Neural cell (in vitro differentiated cells): ENCODE results near the gene LPCAT1. TPM values are rescaled to one million over a fixed set of nuclear protein-coding genes. Genes with fewer than 3 reads are reported as not detected.

ENCODE experiments used
- H2AFZ ChIP-seq: fragments of 200-600, 300-800 bp; sonication (generic), shearing (Covaris generic); 2 replicates; pipeline ENCODE4 v1.6.0; 2014; ENCODE audit warnings: low read depth, mild to moderate bottlenecking, antibody characterized with exemption, low read length, moderate library complexity
- H3F3A ChIP-seq: fragments of 200-600 bp; shearing (Covaris generic); 2 replicates; pipeline ENCODE4 v1.6.1; 2016; ENCODE audit warnings: mild to moderate bottlenecking, moderate library complexity, mixed read lengths, antibody characterized with exemption, low read length; ENCODE audit not compliant: insufficient read depth, poor library complexity, severe bottlenecking
- H3K27ac ChIP-seq: fragments of 200-600, 300-800 bp; sonication (generic), shearing (Covaris generic); 2 replicates; pipeline ENCODE4 v1.5.1; 2014; ENCODE audit warnings: mild to moderate bottlenecking, low read length, moderate library complexity
- H3K27me3 ChIP-seq: fragments of 300-800, 200-600 bp; sonication (generic), shearing (Covaris generic); 2 replicates; pipeline ENCODE4 v1.6.0; 2014; ENCODE audit warnings: mild to moderate bottlenecking, low read depth, low read length, moderate library complexity; ENCODE audit not compliant: insufficient read depth
- H3K36me3 ChIP-seq: fragments of 300-800, 200-600 bp; sonication (generic), shearing (Covaris generic); 2 replicates; pipeline ENCODE4 v1.5.1; 2014; ENCODE audit warnings: mild to moderate bottlenecking, antibody characterized with exemption, low read length, moderate library complexity; ENCODE audit not compliant: insufficient read depth
- H3K4me2 ChIP-seq: fragments of 300-800, 200-600 bp; sonication (generic), shearing (Covaris generic); 2 replicates; pipeline ENCODE4 v1.6.0; 2014; ENCODE audit warnings: mild to moderate bottlenecking, low read length
- H3K4me3 ChIP-seq: fragments of 300-800, 200-600 bp; sonication (generic), shearing (Covaris generic); 2 replicates; pipeline ENCODE4 v1.5.1; 2014; ENCODE audit warnings: mild to moderate bottlenecking, low read length, moderate library complexity
- H3K79me2 ChIP-seq: fragments of 200-600 bp; shearing (Covaris generic); replicated peaks from 2 replicates; pipeline ENCODE4 v1.6.0; 2014; ENCODE audit warnings: mild to moderate bottlenecking, low read length, moderate library complexity; ENCODE audit not compliant: insufficient read depth
- H3K9ac ChIP-seq: fragments of 300-800, 200-600 bp; sonication (generic), shearing (Covaris generic); 2 replicates; pipeline ENCODE4 v1.6.1; 2016; ENCODE audit warnings: mild to moderate bottlenecking, low read length, mixed read lengths
- H3K9me2 ChIP-seq: fragments of 200-600 bp; shearing (Covaris generic); 2 replicates; pipeline ENCODE4 v1.6.1; 2016; ENCODE audit warnings: mild to moderate bottlenecking, low read length, mixed read lengths; ENCODE audit not compliant: insufficient read depth
- H3K9me3 ChIP-seq: fragments of 200-600, 300-800 bp; sonication (generic), shearing (Covaris generic); 2 replicates; pipeline ENCODE4 v1.6.1; 2016; ENCODE audit warnings: mild to moderate bottlenecking, mixed run types, low read length, moderate library complexity, mixed read lengths
- H4K20me1 ChIP-seq: fragments of 200-600 bp; shearing (Covaris generic); 2 replicates; pipeline ENCODE4 v1.6.1; 2016; ENCODE audit warnings: mild to moderate bottlenecking, mixed run types; ENCODE audit not compliant: insufficient read depth
- CTCF ChIP-seq: fragments of 450-650 bp; IDR thresholded peaks from 2 replicates; pipeline ENCODE4 v1.5.1; 2014; ENCODE audit warnings: antibody characterized with exemption, mild to moderate bottlenecking, moderate library complexity; ENCODE audit not compliant: poor library complexity, severe bottlenecking
- EP300 ChIP-seq: fragments of 450-650 bp; conservative IDR thresholded peaks from 2 replicates; pipeline ENCODE4 v1.6.1; 2014; ENCODE audit warnings: antibody characterized with exemption, mild to moderate bottlenecking, moderate library complexity; ENCODE audit not compliant: poor library complexity, severe bottlenecking
- EZH2 ChIP-seq: fragments of 200-600, 300-800 bp; shearing (Covaris generic), sonication (generic); IDR thresholded peaks from 2 replicates; pipeline ENCODE4 v1.6.1; 2014; ENCODE audit warnings: antibody characterized with exemption, low read length, borderline replicate concordance, mild to moderate bottlenecking; ENCODE audit not compliant: insufficient read depth, poor library complexity, severe bottlenecking
- MXI1 ChIP-seq: fragments of 450-650 bp; conservative IDR thresholded peaks from 2 replicates; pipeline ENCODE4 v1.6.1; 2014; ENCODE audit warnings: antibody characterized with exemption, mild to moderate bottlenecking; ENCODE audit not compliant: poor library complexity, severe bottlenecking
- POLR2AphosphoS5 ChIP-seq: IDR thresholded peaks from 2 replicates; pipeline ENCODE4 v1.6.1; 2012
- RAD21 ChIP-seq: fragments of 450-650 bp; conservative IDR thresholded peaks from 2 replicates; pipeline ENCODE4 v1.6.1; 2014; ENCODE audit warnings: antibody characterized with exemption, mild to moderate bottlenecking, moderate library complexity
- REST ChIP-seq: IDR thresholded peaks from 2 replicates; pipeline ENCODE4 v1.6.1; 2012; ENCODE audit warnings: borderline replicate concordance
- SMC3 ChIP-seq: fragments of 450-650 bp; conservative IDR thresholded peaks from 2 replicates; pipeline ENCODE4 v1.6.1; 2014; ENCODE audit warnings: antibody characterized with exemption, mild to moderate bottlenecking, moderate library complexity; ENCODE audit not compliant: poor library complexity
- TAF1 ChIP-seq: IDR thresholded peaks from 2 replicates; pipeline ENCODE4 v1.6.1; 2012; ENCODE audit warnings: low read depth
- polyA plus RNA-seq: library from polyadenylated mRNA; depleted of rRNA; stranded (reverse); fragments of >200 nt; gene quantifications from 2 replicates; pipeline ENCODE4 v1.2.3, GENCODE V29; 2014

LPCAT1 gene
- polyA plus RNA-seq, 1 donor from 2014 or later: 61.8 TPM

- H3K27ac ChIP-seq: no peak overlapping the region
- no peaks in the 10 kb centered on the region for H4K20me1 ChIP-seq
- H2AFZ ChIP-seq: no peak overlapping the region
- H3K36me3 ChIP-seq: no peaks in the 10 kb centered on the region
- no peaks in the 10 kb centered on the region for H3K79me2 ChIP-seq
- no peak overlapping the region for H3K4me2 ChIP-seq
- H3F3A ChIP-seq: no peaks in the 10 kb centered on the region
- no peak overlapping the region for H3K9ac ChIP-seq
- no peaks in the 10 kb centered on the region for H3K9me3 ChIP-seq
- H3K9me2 ChIP-seq: no peaks in the 10 kb centered on the region
- TF ChIP-seq SMC3 (no peak), REST (no peak), EZH2 (no peak), EP300 (no peak), POLR2AphosphoS5 (no peak), CTCF (no peak), RAD21 (no peak), MXI1 (no peak), TAF1 (no peak)
- H3K4me3 ChIP-seq: no peak overlapping the region
- H3K27me3 ChIP-seq: no peaks in the 10 kb centered on the region
Measured at GRCh38 chr5:1473746-1474145, 50.0 kb downstream of the LPCAT1 start.

- H3K9ac ChIP-seq: no peak overlapping the region
- no peaks in the 10 kb centered on the region for H3K27me3 ChIP-seq
- no peaks in the 10 kb centered on the region for H3F3A ChIP-seq
- no peak overlapping the region for H3K27ac ChIP-seq
- H2AFZ ChIP-seq: no peak overlapping the region
- no peaks in the 10 kb centered on the region for H3K79me2 ChIP-seq
- H3K4me2 ChIP-seq: no peak overlapping the region
- no peaks in the 10 kb centered on the region for H3K9me2 ChIP-seq
- no peaks in the 10 kb centered on the region for H4K20me1 ChIP-seq
- no peaks in the 10 kb centered on the region for H3K36me3 ChIP-seq
- no peaks in the 10 kb centered on the region for H3K9me3 ChIP-seq
- H3K4me3 ChIP-seq: no peak overlapping the region
- TF ChIP-seq EP300 (no peak), TAF1 (no peak), POLR2AphosphoS5 (no peak), MXI1 (no peak), CTCF (no peak), RAD21 (no peak), EZH2 (no peak)
Measured at GRCh38 chr5:1472964-1473628, 50.7 kb downstream of the LPCAT1 start.
